Cerebellar cortex (tissue), 1 donor: ENCODE measurements around the gene CDKL1.
A peak's percentile ranks its signal among the peaks of the same experiment; 100 is the strongest.
"Not testable (repeated sequence)": the region's sequence is repeated elsewhere in the genome, so short reads cannot be mapped to it uniquely, and the experiment has no call there.

Experiments
- DNase-seq: peaks from one replicate; pipeline ENCODE4 v3.0.0-alpha.2; 2015; ENCODE audit warnings: low spot score

Gene CDKL1

DNA sequence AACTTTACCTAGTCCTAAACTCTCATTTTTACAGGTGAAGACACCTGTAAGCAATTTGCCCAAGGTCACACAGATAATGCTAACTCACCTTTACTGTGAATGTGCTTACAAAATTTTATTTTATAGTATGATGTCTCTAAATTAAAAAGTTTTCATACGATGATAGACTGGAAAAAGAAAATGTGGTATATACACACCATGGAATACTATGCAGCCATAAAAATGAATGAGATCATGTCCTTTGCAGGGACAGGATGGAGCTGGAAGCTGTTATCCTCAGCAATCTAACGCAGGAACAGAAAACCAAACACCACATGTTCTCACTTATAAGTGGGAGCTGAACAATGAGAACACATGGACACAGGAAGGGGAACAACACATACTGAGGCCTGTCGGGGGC is 40.4 kb downstream of the CDKL1 start:
- DNase-seq, result not testable (repeated sequence)

GRCh38 chr14:50355692-50356091 is 41.0 kb downstream of the CDKL1 start:
- DNase-seq, result no peak

GRCh38 chr14:50354527-50354926 is 42.2 kb downstream of the CDKL1 start:
- no peak for DNase-seq

DNA sequence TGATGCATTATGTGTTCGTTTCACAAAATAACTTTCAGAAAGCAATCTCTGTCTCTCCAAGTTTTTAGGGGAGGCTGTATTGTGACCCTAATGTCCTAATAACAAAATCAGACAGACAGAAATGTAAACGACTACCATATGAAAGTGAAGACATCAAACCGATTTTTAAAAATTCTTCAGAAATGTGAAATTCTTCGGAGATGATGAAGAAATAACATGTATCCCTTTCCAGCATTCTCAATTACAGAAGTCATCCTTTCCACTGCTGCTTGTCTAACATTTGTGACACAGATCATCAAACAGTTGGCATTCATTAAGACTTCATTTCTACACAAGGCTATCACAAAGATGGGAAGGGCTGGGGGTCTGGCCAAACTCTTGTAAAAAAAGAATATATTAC is 43.6 kb downstream of the CDKL1 start:
- no peak for DNase-seq

- no peak for DNase-seq
Observed at GRCh38 chr14:50352584-50352983, 44.1 kb downstream of the CDKL1 start.

GRCh38 chr14:50350975-50351374 is 45.7 kb downstream of the CDKL1 start:
- no peak for DNase-seq

DNA sequence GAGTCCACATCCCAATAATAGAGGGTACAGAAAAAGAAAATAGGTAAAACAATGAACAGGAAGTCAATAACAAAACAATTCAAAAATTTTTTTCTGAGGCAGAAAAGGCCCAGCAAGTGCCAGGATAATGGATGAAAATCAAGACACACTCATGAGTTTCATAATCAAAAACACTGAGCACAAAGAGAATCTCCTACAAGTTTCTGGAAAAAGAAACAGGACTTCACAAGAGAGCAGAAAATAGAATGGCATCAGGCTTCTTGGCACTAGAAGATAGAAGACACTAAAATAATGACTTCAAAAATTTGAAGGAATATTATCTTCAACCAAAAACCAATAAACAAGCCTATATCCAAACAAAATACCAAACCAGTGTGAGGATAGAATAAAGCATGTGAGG is 47.7 kb downstream of the CDKL1 start:
- no peak for DNase-seq

DNA sequence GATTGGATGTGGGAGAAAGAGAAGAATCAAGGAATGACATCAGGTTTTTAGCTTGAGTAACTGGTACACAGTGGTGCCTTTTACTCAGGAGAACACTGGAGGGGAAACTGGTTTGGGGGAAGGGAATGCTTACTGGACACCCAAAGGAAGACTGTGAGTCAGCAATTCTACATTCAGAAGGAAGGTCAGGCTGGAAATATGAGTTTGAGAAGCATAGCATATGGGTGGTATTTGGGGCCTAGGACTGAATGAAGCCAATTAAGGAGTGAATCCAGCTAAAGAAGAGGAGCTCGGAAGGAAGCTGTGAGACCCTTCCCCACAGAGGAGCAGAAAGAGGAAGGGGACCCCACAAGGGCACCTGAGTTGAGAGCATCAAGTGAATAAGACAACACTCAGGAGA is 49.2 kb downstream of the CDKL1 start:
- DNase-seq, result no peak

DNA sequence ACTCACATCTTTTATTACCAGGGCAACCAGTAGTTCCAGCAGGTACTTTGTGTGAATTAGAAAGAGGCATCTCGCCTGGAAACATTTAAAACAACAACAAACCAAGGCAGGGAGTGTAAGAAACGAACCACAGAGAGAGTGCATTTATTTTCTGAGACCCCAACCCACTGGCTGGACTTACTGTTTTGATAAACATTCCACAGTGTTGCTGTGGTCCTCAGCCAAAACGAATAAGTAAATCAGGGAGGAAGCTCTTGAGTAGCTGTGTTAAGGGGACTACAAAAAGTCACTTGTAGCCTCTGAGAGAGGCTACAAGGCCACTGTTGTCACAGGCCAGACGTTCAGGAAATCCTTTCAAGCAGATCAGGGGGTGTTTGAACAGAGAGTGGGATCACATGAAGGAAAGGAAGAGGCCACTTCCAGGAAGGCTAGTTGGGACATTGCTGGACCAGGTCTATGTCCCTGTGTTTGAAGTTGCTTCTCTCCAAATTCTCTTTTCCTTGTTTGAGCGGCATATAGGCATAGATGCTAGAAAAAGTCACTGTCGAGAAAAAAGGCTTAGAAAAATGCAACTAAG is 50.7 kb downstream of the CDKL1 start:
- DNase-seq, result no peak

- no peak for DNase-seq
Observed at GRCh38 chr14:50344876-50345563, 51.7 kb downstream of the CDKL1 start.

DNA sequence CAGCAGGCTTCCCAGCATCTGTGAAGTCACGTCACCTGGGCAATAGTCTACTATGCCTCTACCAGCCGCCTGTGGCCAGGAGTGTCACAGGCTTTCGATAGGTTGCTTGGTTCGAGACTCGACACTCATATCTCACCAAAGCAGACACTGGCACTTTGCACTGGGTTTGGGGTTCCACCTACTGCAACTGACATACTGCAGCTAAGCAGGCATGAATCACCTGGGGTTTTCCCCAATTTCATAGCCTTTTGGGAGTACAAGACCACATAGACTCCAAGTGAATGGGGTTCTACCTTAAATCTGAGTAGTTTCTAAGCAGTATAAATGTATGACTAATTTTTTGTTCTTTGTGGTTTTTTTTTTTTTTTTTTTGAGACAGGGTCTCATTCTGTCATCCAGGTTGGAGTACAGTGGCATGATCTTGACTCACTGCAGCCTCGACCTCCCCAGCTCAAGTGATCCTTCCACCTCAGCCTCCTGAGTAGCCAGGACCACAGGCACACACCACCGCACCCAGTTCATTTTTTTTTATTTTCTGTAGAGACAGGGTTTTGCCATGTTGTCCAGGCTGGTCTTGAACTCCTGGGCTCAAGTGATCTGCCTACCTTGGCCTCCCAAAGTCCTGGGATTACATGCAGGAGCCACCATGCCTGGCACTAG is 52.4 kb downstream of the CDKL1 start:
- DNase-seq, result no peak

GRCh38 chr14:50343434-50343833 is 53.2 kb downstream of the CDKL1 start:
- DNase-seq, result no peak

GRCh38 chr14:50342221-50343078 is 54.2 kb downstream of the CDKL1 start:
- DNase-seq, result peak; percentile 81

DNA sequence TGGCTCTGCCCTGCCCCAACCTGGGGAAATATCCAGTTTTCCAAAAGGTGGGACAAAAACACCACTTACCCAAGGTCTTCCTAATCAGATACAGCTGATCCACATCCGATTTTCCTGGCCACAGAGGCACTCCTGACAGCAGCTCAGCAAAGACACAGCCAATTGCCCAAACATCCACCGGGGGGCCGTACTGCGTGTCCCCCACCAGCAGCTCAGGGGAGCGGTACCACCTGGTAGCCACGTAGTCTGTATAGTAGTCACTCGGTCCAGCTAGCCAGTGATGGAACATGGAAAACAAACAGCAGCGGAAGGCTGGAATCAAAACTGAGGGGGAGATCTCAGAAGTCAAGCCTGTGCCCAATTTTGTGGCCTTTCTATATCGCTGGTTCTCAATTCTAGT is 55.7 kb downstream of the CDKL1 start:
- no peak for DNase-seq

GRCh38 chr14:50340045-50340444 is 56.6 kb downstream of the CDKL1 start:
- DNase-seq, result no peak

DNA sequence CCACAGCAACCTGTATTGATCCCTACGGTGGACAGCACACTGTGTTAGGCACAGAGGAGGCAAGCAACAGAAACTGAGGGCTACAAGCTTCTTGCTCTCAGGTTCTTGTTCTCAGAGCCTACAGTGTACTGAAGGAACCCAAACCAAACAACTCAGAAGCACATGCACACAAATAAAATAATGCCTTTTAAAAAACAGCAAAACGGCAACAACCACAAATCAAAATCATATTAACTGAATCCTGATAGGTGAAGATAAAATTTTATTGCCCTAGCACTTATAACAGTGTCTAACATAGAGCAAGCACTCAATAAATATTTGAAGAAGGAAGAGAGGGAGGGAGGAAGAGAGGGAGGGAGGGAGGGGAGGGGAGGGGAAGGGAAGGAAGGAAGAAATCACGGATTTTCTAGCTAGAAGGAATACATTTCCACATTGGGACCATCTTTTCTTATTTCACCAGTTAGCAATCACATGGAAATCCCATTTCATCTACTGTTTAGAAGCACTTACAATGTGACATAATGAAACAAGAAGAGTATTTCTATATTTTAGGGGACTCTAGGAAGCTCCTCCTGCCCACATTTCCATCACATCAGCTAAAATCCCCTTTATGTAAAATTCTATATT is 57.4 kb downstream of the CDKL1 start:
- no peak for DNase-seq

- DNase-seq, result no peak
Observed at GRCh38 chr14:50338587-50338986, 58.1 kb downstream of the CDKL1 start.

DNA sequence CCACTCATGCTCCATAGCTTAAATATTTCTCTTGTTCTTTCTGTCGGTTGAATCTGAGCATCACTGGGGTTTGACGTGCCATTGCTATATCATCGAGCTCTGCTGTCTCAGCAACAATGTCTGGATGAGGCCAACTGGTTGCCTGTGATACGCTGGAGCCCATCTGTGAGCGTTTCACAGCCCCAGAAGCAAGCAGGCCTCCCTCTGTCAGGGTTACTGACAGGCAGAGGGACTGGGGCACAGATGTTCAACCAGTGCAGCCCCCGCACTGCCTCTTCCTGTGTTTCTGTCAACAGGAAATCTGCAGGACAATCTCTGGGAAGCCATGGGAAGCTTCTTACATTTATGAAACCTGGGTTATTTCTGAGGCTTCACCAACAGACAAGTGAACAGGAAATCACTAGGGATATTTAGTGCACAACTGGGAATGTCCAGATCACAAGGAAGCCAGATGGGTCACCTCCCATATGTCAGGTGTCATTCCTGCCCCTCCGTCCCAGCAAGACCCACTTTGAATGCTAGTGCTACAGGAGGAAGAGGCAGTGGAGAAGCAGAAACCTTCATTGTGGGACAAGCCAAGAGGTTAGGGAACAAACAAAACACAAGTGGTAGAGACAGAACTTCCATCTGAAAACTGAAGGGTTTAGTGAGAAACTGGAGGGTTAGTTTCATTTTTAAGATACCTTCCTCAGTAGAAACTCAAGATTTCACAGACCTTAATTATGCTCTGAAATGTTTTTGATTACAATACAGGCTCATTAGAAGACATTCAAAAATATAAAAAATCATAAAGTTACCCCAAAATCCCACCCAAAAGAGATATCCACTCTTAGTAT is 60.5 kb downstream of the CDKL1 start:
- DNase-seq, result peak; percentile 53

DNA sequence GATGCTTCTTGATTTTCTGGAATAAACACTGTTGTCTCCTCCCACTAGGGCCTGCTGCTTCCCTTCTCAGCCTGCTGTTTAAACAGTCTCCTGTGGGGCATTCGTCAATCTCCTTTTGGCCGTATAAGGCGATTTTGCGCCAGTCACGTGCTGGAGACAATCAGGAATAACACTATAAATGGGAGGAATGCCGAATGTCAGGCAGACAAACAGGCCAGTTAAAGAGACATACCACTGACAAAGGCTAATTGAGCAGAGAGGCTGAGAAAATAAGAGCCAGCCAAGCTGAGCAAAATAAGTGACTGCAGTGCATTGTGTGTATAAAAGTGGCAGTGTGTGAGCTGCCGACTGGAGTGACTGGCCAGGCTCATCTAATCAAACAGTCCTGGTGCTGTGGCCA is 61.3 kb downstream of the CDKL1 start:
- peak; percentile 96 for DNase-seq

DNA sequence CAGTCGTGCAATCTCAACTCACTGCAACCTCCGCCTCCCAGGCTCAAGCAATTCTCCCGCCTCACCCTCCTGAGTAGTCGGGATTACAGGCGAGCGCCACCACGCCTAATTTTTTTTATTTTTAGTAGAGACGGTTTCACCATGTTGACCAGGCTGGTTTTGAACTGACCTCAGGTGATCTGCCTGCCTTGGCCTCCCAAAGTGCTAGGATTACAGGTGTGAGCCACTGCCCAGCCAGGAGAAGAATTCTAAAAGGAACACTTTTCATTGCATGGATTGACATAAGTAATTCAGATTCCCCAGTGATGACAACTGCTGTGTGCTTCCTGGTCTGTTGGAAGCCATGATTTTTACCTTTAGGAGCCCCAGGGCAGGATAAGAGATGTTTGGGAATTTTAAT is 62.5 kb downstream of the CDKL1 start:
- no peak for DNase-seq

GRCh38 chr14:50333014-50333509 is 63.6 kb downstream of the CDKL1 start:
- DNase-seq, result peak; percentile 41
